OCI-LY3 (cell line): ENCODE measurements around the gene FANK1.

ENCODE experiments used
- CTCF ChIP-seq: fragments of 200-600, 300-600 bp; sonication (generic); IDR thresholded peaks from 2 replicates; pipeline ENCODE4 v1.5.1; 2014; ENCODE audit warnings: antibody characterized with exemption, low read length, low read depth
- EZH2phosphoT487 ChIP-seq: fragments of 200-600 bp; shearing (Covaris generic); IDR thresholded peaks from 2 replicates; pipeline ENCODE4 v1.6.1; 2018; ENCODE audit warnings: antibody characterized with exemption, mixed run types, low read depth

GRCh38 chr10:125984346-125984745 lies 88.0 kb downstream of the FANK1 start:
- TF ChIP-seq CTCF (no peak), EZH2phosphoT487 (no peak)
